Kidney tubule cell (primary cell): Measurements from ENCODE around the gene VSTM5.
"Not testable (repeated sequence)": the region's sequence is repeated elsewhere in the genome, so short reads cannot be mapped to it uniquely, and the experiment has no call there.

ENCODE experiments used
- DNase-seq: peaks from one replicate; pipeline ENCODE4 v3.0.0-alpha.2; 2018; ENCODE audit warnings: low spot score

Gene VSTM5

GRCh38 chr11:93796441-93797231 lies 53.8 kb downstream of the VSTM5 start:
- no peak for DNase-seq

- no peak for DNase-seq
These were observed 58.9 kb downstream of the VSTM5 start for GRCh38 chr11:93791493-93791892.

- DNase-seq = no peak
These were observed 65.5 kb downstream of the VSTM5 start for GRCh38 chr11:93784935-93785360.

GRCh38 chr11:93784145-93784934 lies 66.1 kb downstream of the VSTM5 start, which contains the start of gene MED17:
Gene MED17 (plus strand): TSS chr11:93784282. CDS start chr11:93784514, 232 bp downstream.
- peak; percentile 94 for DNase-seq

GRCh38 chr11:93783765-93784144 lies 66.7 kb downstream of the VSTM5 start:
- DNase-seq = no peak

- DNase-seq = no peak
These were observed 67.1 kb downstream of the VSTM5 start for GRCh38 chr11:93783362-93783761.

GRCh38 chr11:93775289-93775688 lies 75.1 kb downstream of the VSTM5 start:
- no peak for DNase-seq

- not testable (repeated sequence) for DNase-seq
These were observed 75.9 kb downstream of the VSTM5 start for GRCh38 chr11:93774560-93774959.

GRCh38 chr11:93773601-93774200 lies 76.7 kb downstream of the VSTM5 start:
- no peak for DNase-seq

- no peak for DNase-seq
These were observed 77.4 kb downstream of the VSTM5 start for GRCh38 chr11:93773045-93773477.

- no peak for DNase-seq
These were observed 78.3 kb downstream of the VSTM5 start for GRCh38 chr11:93772123-93772522.

- DNase-seq = no peak
These were observed 80.3 kb downstream of the VSTM5 start for GRCh38 chr11:93770160-93770559.
